ENCODE results near the gene HENMT1. TPM values are rescaled to one million over a fixed set of nuclear protein-coding genes. Genes with fewer than 3 reads are reported as not detected.

Gene HENMT1
- total RNA-seq, 4 donors from 2014 or later: 0.77 to 11.3 (median 2.3) TPM

GRCh38 chr1:108636876-108637275 is 24.0 kb downstream of the HENMT1 start:
- no peaks in the 10 kb centered on the region for H3K9me3 ChIP-seq
- DNase-seq: no peak
- no peak overlapping the region for H3K4me3 ChIP-seq
- H3K4me1 ChIP-seq: no peaks in the 10 kb centered on the region
- no peaks in the 10 kb centered on the region for H3K36me3 ChIP-seq
- intact Hi-C loops (cut with DNase I; ENCODE audit: low total_unique reads): no loop called here
- TF ChIP-seq POLR2A (IDR thresholded peaks at IDR 0.05) (no peak), CTCF (IDR thresholded peaks at IDR 0.05) (no peak)
- no peak overlapping the region for H3K27ac ChIP-seq
- no peaks in the 10 kb centered on the region for H3K27me3 ChIP-seq

- TF ChIP-seq POLR2A (IDR thresholded peaks at IDR 0.05) (no peak), CTCF (IDR thresholded peaks at IDR 0.05) (no peak)
Observed at GRCh38 chr1:108634521-108634920, 26.4 kb downstream of the HENMT1 start.

GRCh38 chr1:108628665-108629064 is 32.2 kb downstream of the HENMT1 start:
- Histone ChIP-seq H3K27me3 (no peaks in the 10 kb centered on the region), H3K27ac (no peak overlapping the region), H3K36me3 (no peaks in the 10 kb centered on the region), H3K4me1 (no peaks in the 10 kb centered on the region), H3K4me3 (no peak overlapping the region), H3K9me3 (no peaks in the 10 kb centered on the region)
- intact Hi-C loops (cut with DNase I; ENCODE audit: low total_unique reads): no loop called here
- DNase-seq: no peak
- no peak for TF ChIP-seq POLR2A (IDR thresholded peaks at IDR 0.05)
- no peak for TF ChIP-seq CTCF (IDR thresholded peaks at IDR 0.05)

More at GRCh38 chr1:108634521-108634920, 26.4 kb downstream of the HENMT1 start:
- H3K36me3 ChIP-seq: no peaks in the 10 kb centered on the region
- H3K27ac ChIP-seq: no peak overlapping the region
- intact Hi-C loops (cut with DNase I; ENCODE audit: low total_unique reads): no loop called here
- H3K4me3 ChIP-seq: no peak overlapping the region
- no peaks in the 10 kb centered on the region for H3K4me1 ChIP-seq
- DNase-seq: no peak
- H3K9me3 ChIP-seq: no peaks in the 10 kb centered on the region
- H3K27me3 ChIP-seq: no peaks in the 10 kb centered on the region

- Histone ChIP-seq H3K27ac (no peak overlapping the region), H3K4me3 (no peak overlapping the region), H3K36me3 (no peaks in the 10 kb centered on the region), H3K27me3 (no peaks in the 10 kb centered on the region), H3K4me1 (no peaks in the 10 kb centered on the region), H3K9me3 (no peaks in the 10 kb centered on the region)
- intact Hi-C loops (cut with DNase I; ENCODE audit: low total_unique reads): no loop called here
- TF ChIP-seq CTCF (IDR thresholded peaks at IDR 0.05): no peak
- DNase-seq: no peak
Observed at GRCh38 chr1:108627951-108628350, 32.9 kb downstream of the HENMT1 start.

- H3K36me3 ChIP-seq: no peaks in the 10 kb centered on the region
- no peak overlapping the region for H3K4me3 ChIP-seq
- no peaks in the 10 kb centered on the region for H3K9me3 ChIP-seq
- no peaks in the 10 kb centered on the region for H3K4me1 ChIP-seq
- H3K27ac ChIP-seq: no peak overlapping the region
- DNase-seq: no peak
- TF ChIP-seq CTCF (IDR thresholded peaks at IDR 0.05): no peak
- TF ChIP-seq POLR2A (IDR thresholded peaks at IDR 0.05): no peak
- intact Hi-C loops (cut with DNase I; ENCODE audit: low total_unique reads): no loop called here
- H3K27me3 ChIP-seq: no peaks in the 10 kb centered on the region
Observed at GRCh38 chr1:108627256-108627655, 33.6 kb downstream of the HENMT1 start.
